GM21786 (cell line): ENCODE results near the gene CES1.
"Not testable (repeated sequence)": the region's sequence is repeated elsewhere in the genome, so short reads cannot be mapped to it uniquely, and the experiment has no call there.

Experiments
- ATAC-seq: cut with Tn5 transposase; IDR thresholded peaks from one replicate; pipeline ENCODE4 v1.9.1; 2021; ENCODE audit not compliant: unreplicated experiment

The CES1 gene

GRCh38 chr16:55832425-55832772 is 497 bp downstream of the CES1 start:
- ATAC-seq: no peak

- no peak for ATAC-seq
Measured at GRCh38 chr16:55830658-55831294, 2.1 kb downstream of the CES1 start.

- not testable (repeated sequence) for ATAC-seq
Measured at GRCh38 chr16:55829232-55829631, 3.7 kb downstream of the CES1 start.

- ATAC-seq: no peak
Measured at GRCh38 chr16:55828680-55829079, 4.2 kb downstream of the CES1 start.

- ATAC-seq: no peak
Measured at GRCh38 chr16:55825115-55825728, 7.7 kb downstream of the CES1 start.

GRCh38 chr16:55824473-55825000 is 8.4 kb downstream of the CES1 start:
- ATAC-seq: no peak

- no peak for ATAC-seq
Measured at GRCh38 chr16:55822280-55822810, 10.6 kb downstream of the CES1 start.

GRCh38 chr16:55821210-55821609 is 11.7 kb downstream of the CES1 start:
- ATAC-seq: no peak

- ATAC-seq: no peak
Measured at GRCh38 chr16:55820615-55821014, 12.3 kb downstream of the CES1 start.

GRCh38 chr16:55817236-55817912 is 15.5 kb downstream of the CES1 start:
- no peak for ATAC-seq

GRCh38 chr16:55816222-55816621 is 16.7 kb downstream of the CES1 start:
- ATAC-seq: not testable (repeated sequence)

- no peak for ATAC-seq
Measured at GRCh38 chr16:55815320-55815719, 17.6 kb downstream of the CES1 start.

- ATAC-seq: not testable (repeated sequence)
Measured at GRCh38 chr16:55814174-55814573, 18.7 kb downstream of the CES1 start.

GRCh38 chr16:55813730-55814129 is 19.2 kb downstream of the CES1 start:
- ATAC-seq: not testable (repeated sequence)

GRCh38 chr16:55812951-55813350 is 19.9 kb downstream of the CES1 start:
- ATAC-seq: no peak

GRCh38 chr16:55811811-55812210 is 21.1 kb downstream of the CES1 start:
- ATAC-seq: no peak

- ATAC-seq: no peak
Measured at GRCh38 chr16:55810451-55810961, 22.4 kb downstream of the CES1 start.

GRCh38 chr16:55809851-55810250 is 23.0 kb downstream of the CES1 start:
- no peak for ATAC-seq

- no peak for ATAC-seq
Measured at GRCh38 chr16:55809386-55809785, 23.5 kb downstream of the CES1 start.

GRCh38 chr16:55808286-55808685 is 24.6 kb downstream of the CES1 start:
- ATAC-seq: not testable (repeated sequence)

- ATAC-seq: not testable (repeated sequence)
Measured at GRCh38 chr16:55805104-55805503, 27.8 kb downstream of the CES1 start.

GRCh38 chr16:55803681-55804080 is 29.2 kb downstream of the CES1 start:
- not testable (repeated sequence) for ATAC-seq
